RCC 7860 (cell line): ENCODE measurements around the gene SPRY1.
A peak's percentile ranks its signal among the peaks of the same experiment; 100 is the strongest.

Experiments used
- DNase-seq: peaks from one replicate; pipeline ENCODE4 v3.0.0-alpha.2; 2015; ENCODE audit warnings: low spot score
- FAIRE-seq: peaks from 2 replicates; lab custom pipeline; 2012; peaks lifted over from hg19 to GRCh38; lab: Jason Lieb, UNC

Gene SPRY1

GRCh38 chr4:123438031-123438430 lies 41.4 kb downstream of the SPRY1 start:
- no peak for DNase-seq
- FAIRE-seq = no peak

DNA sequence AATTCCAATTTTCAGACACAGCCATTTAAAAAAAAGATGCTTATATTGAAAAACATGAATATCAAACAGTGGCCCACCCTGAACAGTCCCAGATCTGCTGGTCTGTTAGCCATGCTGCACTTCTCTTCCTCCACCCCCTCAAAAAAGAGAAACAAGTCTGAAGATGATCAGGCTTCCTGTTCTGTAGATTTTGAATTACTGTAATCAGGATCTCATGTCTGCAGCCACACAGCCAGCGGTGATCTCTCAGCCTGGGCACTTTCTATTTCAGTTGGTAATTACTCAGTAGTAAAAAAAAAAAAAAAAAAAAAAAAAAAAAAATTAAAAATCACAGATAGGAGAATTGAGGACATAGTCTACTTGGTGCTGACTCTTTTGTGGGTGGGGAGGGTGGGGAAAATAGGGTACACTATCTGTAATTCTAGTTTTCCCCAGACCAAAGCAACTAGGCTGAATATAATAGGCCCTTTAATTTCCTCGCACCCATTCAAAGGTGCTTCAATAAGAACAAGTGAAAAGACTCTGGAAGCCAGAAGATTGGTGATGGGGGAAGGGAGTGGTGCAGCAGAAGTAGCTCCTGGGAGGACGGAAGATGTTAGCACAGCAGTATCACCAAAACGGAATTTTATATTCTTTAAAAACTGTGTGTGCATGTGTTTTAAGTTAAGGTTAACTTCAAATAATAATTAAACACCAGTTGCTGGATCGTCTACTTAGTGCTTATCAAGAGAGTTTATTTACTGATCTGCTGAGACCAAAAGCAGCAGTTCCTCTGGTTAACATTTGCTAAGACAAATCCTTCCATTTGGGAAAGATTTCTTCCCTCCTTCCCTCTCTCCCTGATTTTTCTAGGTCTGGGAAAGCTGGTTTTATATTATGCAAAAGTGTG lies 47.0 kb downstream of the SPRY1 start:
- FAIRE-seq = no peak
- DNase-seq = no peak

GRCh38 chr4:123444290-123444731 lies 47.7 kb downstream of the SPRY1 start:
- DNase-seq (no peak), FAIRE-seq (no peak)

- FAIRE-seq (no peak), DNase-seq (no peak)
Measured at GRCh38 chr4:123446865-123447474, 50.4 kb downstream of the SPRY1 start.

DNA sequence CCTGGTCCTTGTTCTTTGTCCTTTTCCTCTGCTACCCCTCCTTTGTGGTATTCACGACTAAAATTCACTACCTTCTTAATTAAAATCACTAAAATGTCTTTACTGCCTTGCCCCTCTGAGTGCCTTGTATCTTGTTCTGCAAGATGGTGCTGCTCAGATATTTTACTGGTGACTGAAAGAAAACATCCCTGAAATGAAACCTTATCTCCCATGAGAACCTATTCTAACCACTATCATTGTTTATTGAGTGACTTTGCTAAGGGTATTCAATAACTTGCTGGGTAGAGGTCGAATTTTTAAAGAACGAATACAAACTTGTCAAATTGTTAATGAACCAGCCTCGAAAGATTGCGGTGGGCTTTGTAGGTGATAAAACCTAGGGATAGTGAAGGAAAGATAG lies 52.8 kb downstream of the SPRY1 start:
- FAIRE-seq = no peak
- DNase-seq = no peak

- DNase-seq = no peak
- FAIRE-seq = no peak
Measured at GRCh38 chr4:123449780-123450179, 53.2 kb downstream of the SPRY1 start.

DNA sequence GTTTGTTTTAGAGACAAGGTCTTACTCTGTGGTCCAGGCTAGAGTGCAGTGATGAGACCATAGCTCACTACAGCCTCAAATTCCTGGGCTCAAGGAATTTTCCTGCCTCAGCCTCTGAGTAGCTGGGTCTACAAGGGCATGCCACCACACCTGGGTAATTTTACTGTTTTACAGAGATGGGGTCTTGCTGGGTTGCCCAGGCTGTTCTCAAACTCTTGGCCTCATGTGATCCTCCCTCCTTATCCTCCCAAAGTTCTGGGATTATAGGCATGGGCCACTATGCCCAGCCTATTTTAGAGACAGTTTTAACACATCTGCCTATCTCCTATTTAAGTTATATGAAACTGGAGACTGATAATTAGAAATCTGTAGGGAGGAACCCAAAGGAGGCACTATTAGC lies 53.8 kb downstream of the SPRY1 start:
- FAIRE-seq (no peak), DNase-seq (no peak)

- FAIRE-seq (no peak), DNase-seq (peak; percentile 17)
Measured at GRCh38 chr4:123452616-123453015, 56.0 kb downstream of the SPRY1 start.

GRCh38 chr4:123453061-123453680 lies 56.6 kb downstream of the SPRY1 start:
- FAIRE-seq = no peak
- DNase-seq = no peak
